ENCODE results near the gene SACM1L.

SACM1L gene

DNA sequence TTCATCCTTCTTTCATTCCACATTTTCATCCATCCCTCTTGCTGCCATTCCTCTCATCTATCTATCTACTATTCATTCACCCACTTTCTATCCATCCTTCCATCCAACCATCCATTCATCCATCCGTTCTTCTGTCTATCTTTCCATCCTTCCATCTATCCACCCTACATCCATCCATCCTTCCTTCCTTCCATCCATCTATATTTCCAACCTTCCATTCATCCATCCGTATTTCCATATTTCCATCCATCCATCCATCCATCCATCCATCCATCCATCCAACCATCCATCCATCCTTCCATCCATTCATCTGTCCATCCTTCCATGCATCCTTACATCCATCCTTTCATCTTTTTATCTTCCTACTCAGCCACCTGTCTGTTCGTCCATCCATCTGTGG lies 93.2 kb downstream of the SACM1L start:
- Mint-ChIP-seq H3K27me3 (no peaks in the 10 kb centered on the region), H3K27ac (no peak overlapping the region), H3K4me1 (ENCODE audit: low read depth) (no peaks in the 10 kb centered on the region), H3K36me3 (ENCODE audit: low read depth) (no peaks in the 10 kb centered on the region), H3K4me3 (no peak overlapping the region), H3K9me3 (no peaks in the 10 kb centered on the region)
- DNase-seq, result no peak

DNA sequence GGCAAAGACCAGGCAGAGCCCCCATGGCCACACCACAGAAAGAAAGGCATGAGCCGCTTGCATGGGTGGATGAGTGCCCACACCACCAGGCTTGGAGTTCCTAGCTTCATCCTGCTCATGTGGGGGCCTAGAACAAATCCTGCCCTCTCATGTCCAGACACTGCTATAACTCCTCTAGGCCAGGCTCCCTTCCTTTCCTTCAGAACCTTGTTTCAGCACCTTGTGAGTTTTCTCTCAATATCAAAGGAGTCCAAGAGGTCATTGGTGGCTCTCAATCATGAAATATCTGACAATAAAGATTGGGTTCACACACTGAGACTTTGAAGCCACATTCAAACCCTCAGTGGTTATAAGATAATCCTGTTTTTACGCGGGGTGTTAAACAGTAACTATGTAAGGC lies 94.5 kb downstream of the SACM1L start:
- Mint-ChIP-seq H3K4me1 (ENCODE audit: low read depth) (no peaks in the 10 kb centered on the region), H3K9me3 (no peaks in the 10 kb centered on the region), H3K27me3 (no peaks in the 10 kb centered on the region), H3K36me3 (ENCODE audit: low read depth) (no peaks in the 10 kb centered on the region), H3K4me3 (no peak overlapping the region), H3K27ac (no peak overlapping the region)
- DNase-seq, result no peak

DNA sequence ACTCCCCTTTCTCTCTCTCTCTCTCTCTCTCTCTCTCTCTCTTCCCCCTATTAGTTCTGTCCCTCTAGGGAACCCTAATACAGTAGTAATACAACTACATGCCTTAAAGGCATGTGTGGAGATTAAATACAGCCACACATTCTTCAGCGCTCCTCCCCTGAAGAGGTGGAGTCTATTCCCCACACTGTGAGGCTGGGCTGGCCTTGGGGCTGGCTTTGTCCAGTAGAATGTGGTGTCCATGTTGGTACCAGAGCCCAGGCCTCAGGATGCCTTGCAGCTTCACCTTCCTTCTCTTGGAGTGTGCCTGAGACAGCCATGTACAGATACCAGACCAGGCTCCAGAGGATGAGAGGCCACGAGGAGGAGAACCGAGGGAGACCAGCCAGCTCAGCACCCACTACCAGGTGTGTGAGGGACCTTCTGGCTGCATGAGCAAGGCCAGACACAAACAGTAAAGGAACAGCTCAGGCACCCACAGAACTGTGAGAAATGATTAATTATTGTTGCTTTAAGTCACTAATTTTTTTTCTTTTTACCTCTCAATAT lies 96.5 kb downstream of the SACM1L start:
- Mint-ChIP-seq H3K27me3 (peaks cover 3% of the 10 kb centered on the region), H3K27ac (no peak overlapping the region), H3K4me3 (no peak overlapping the region), H3K9me3 (peaks cover 10% of the 10 kb centered on the region), H3K36me3 (ENCODE audit: low read depth) (no peaks in the 10 kb centered on the region), H3K4me1 (ENCODE audit: low read depth) (no peaks in the 10 kb centered on the region)
- DNase-seq, result no peak

DNA sequence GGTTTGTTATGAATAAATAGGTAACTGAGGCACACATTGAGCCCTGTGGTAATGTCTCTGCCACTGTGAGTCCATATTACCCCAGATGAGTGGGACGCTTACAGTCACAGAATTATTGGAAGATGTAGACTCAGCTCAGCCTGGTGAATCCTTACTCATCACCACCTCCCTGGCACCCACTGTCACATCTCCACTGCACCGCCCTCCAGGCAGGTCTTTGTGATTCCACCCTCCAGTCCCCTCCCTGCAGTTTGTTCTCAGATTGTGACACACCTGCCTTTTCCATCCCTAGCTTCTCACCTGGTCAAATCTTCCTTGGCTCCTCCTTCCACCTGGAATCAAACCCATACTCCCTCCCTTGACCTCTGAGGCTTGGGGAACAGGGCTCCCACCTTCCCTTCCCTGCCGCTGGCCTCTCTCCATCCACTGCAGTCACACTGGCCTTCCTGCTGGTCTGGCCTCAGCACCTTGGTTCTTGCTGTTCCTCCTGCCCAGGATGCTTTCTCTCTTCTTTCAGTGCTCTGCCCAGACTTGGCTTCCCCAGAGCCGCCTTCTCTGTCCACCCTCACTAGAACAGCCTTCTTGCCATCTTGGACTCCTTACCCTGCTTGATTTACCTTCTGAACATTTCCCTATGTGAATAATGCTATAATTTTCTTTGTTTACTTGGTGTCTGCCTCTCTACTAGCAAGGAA lies 97.8 kb downstream of the SACM1L start:
- H3K27me3 Mint-ChIP-seq, result peaks cover 3% of the 10 kb centered on the region
- H3K36me3 Mint-ChIP-seq (ENCODE audit: low read depth), result no peaks in the 10 kb centered on the region
- no peak for DNase-seq
- H3K4me3 Mint-ChIP-seq, result no peak overlapping the region
- H3K27ac Mint-ChIP-seq, result no peak overlapping the region
- H3K4me1 Mint-ChIP-seq (ENCODE audit: low read depth), result no peaks in the 10 kb centered on the region
- peaks cover 10% of the 10 kb centered on the region for H3K9me3 Mint-ChIP-seq

DNA sequence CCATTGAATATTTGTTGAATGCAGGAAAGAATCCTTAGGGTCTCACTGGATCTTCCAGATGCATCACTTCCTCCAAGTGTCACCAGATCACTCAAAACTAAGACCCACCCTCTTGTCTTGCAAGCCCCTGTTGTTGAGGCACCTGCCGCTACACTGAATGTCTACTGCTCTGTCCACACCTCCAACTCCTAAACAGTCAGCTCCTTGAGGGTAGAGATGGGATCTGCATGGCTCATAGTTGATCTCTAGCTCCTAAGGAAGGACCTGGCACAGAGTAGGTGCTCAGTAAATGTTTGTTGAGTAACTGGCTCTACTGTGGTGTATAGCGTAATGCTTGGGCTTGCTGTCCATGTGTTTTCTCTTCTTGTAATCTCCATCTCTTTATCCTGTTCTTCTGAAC lies 98.4 kb downstream of the SACM1L start:
- Mint-ChIP-seq H3K4me1 (ENCODE audit: low read depth) (no peaks in the 10 kb centered on the region), H3K36me3 (ENCODE audit: low read depth) (no peaks in the 10 kb centered on the region), H3K27me3 (peaks cover 3% of the 10 kb centered on the region), H3K27ac (no peak overlapping the region), H3K4me3 (no peak overlapping the region), H3K9me3 (peaks cover 10% of the 10 kb centered on the region)
- no peak for DNase-seq

DNA sequence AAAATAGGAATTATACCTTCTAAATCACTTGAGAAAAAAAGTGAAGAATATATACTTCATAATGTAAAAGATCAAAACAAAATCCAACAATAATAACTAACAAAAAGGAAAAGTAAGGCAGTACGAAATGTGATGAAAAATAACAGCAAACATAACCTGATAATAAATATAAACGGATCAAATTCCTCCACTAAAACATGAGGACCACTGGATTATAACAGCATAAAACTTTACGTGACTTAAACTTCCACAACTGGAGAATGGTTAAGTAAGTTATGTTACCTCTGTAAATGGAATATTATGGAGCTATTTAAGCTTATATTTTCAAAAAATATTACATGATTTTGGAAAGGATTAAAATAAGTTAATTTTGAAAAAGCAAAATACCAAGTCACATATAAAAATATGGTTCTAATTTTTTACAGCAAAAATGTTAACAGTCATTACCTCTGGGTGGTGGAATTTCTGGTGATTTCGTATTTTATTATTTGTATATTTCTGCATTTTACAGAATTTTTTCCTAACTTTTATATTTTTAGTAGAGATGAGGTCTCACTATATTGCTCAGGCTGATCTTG lies 100.1 kb downstream of the SACM1L start:
- no peak overlapping the region for H3K27ac Mint-ChIP-seq
- H3K27me3 Mint-ChIP-seq, result peaks cover 17% of the 10 kb centered on the region
- no peaks in the 10 kb centered on the region for H3K4me1 Mint-ChIP-seq (ENCODE audit: low read depth)
- H3K4me3 Mint-ChIP-seq, result no peak overlapping the region
- peaks cover 10% of the 10 kb centered on the region for H3K9me3 Mint-ChIP-seq
- DNase-seq, result no peak
- H3K36me3 Mint-ChIP-seq (ENCODE audit: low read depth), result no peaks in the 10 kb centered on the region

DNA sequence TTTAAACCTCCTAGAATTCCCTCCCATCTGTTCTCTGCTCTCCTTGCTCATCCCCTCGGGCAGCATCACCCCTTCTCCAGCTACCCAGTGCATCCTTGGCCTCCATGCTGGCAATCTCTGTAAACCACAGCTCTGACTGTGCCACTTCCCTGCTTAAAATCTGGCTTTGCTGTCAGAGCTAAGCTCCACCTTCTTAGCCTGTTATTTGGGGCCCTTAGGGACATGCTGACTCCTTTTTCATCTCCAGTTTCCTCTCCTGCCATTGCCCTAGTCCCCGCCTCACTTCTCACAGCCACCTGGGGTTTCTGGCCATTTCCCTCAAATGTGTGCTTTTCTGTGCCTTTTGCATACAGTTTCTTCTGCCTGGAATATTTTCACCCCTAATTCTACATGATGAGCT lies 101.4 kb downstream of the SACM1L start:
- no peaks in the 10 kb centered on the region for H3K36me3 Mint-ChIP-seq (ENCODE audit: low read depth)
- peaks cover 3% of the 10 kb centered on the region for H3K4me1 Mint-ChIP-seq (ENCODE audit: low read depth)
- no peak for DNase-seq
- peaks cover 30% of the 10 kb centered on the region for H3K27me3 Mint-ChIP-seq
- H3K4me3 Mint-ChIP-seq, result no peak overlapping the region
- peaks cover 10% of the 10 kb centered on the region for H3K9me3 Mint-ChIP-seq
- H3K27ac Mint-ChIP-seq, result no peak overlapping the region

DNA sequence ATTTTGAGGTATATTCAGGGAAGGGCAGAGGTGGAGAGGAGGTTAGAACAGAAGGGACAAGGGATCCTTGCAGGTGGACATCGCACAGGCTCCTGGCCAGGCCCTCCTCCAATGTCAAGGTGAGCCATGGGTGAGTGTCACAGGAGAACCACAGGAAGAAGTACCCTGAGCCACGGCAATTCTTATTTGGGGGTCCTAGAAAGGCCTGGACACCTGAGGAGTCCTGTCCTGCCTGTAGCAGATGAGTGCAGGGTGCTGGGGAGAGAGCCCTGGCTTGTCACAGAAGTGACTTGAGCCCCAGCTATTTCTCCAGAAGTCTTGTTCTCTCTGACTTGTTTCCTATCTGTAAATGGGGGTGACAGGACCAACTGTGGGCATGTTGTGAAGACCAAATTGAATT lies 102.8 kb downstream of the SACM1L start:
- Mint-ChIP-seq H3K9me3 (peaks cover 10% of the 10 kb centered on the region), H3K4me1 (ENCODE audit: low read depth) (peaks cover 9% of the 10 kb centered on the region), H3K27me3 (peaks cover 41% of the 10 kb centered on the region), H3K4me3 (no peak overlapping the region), H3K27ac (no peak overlapping the region), H3K36me3 (ENCODE audit: low read depth) (no peaks in the 10 kb centered on the region)
- DNase-seq, result no peak

DNA sequence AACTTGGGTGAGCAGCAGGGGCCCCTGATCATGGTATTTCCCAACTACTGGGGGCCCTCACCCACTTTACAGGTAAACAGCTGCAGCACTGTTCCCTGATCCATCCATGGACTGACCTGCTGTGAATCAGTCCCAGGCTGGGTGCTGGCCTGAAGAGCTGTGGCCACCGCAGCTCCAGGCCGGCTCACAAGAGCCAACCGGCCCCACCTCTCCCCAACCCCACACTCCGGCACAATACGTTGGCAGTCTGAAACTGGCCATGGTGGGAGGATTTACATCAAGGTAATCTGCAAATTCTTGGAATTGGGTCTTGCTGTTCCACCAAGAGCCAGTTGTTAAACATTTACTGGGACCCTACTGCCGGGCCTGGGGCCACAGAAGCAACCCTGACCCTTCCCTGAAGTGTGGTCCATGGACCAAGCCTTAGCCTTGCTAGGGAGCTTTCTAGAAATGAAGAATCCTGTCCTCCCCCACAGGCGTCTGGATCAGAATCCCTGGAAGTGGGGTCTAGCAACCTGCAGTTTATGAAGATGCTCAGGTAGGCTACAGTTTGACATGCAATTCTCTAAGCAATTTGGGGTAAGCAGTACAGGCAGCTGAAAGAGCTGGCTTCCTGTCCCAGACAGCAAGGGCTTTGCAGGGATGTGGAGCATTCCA lies 103.4 kb downstream of the SACM1L start:
- peaks cover 47% of the 10 kb centered on the region for H3K27me3 Mint-ChIP-seq
- DNase-seq, result no peak
- H3K36me3 Mint-ChIP-seq (ENCODE audit: low read depth), result no peaks in the 10 kb centered on the region

DNA sequence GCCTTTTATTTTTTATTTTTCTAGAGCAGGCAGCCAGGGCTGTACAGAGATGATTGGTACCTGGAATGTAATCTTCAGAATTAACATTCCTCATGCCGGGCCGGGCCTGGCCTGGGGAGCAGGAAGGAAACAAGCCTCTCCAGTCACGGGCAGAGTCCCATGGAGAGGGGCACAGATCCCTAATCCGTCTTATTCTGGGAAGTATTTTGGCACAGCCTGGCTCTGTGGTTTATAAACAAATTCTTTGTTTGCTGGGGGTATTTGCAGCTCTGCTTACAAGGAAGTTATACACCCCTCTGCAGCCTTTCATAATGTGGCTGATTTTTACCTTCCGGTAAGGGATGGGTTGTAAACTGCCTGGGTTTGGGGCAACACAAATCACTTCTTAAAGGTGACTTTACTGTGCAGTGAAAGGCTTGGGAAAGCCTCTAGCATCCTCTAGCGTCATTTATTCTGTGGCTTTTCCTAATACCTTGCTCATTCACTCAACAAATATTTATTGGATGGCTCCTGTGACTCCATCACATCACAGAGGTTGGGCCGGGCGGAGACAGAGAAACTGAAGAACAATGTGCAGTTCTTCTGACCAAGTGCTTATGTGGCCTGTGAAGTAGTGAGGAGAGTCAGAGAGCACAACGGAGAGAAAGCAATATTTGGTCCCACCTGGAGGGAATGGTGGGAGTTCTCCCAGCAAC lies 104.4 kb downstream of the SACM1L start:
- no peak for DNase-seq
- H3K27me3 Mint-ChIP-seq, result peaks cover 57% of the 10 kb centered on the region
- H3K4me3 Mint-ChIP-seq, result no peak overlapping the region
- H3K36me3 Mint-ChIP-seq (ENCODE audit: low read depth), result no peaks in the 10 kb centered on the region
- H3K27ac Mint-ChIP-seq, result no peak overlapping the region
- peaks cover 12% of the 10 kb centered on the region for H3K4me1 Mint-ChIP-seq (ENCODE audit: low read depth)
- peaks cover 10% of the 10 kb centered on the region for H3K9me3 Mint-ChIP-seq

More for the DNA sequence above, 103.4 kb downstream of the SACM1L start:
- H3K4me3 Mint-ChIP-seq, result no peak overlapping the region
- peaks cover 10% of the 10 kb centered on the region for H3K9me3 Mint-ChIP-seq
- H3K4me1 Mint-ChIP-seq (ENCODE audit: low read depth), result peaks cover 12% of the 10 kb centered on the region
- H3K27ac Mint-ChIP-seq, result no peak overlapping the region

DNA sequence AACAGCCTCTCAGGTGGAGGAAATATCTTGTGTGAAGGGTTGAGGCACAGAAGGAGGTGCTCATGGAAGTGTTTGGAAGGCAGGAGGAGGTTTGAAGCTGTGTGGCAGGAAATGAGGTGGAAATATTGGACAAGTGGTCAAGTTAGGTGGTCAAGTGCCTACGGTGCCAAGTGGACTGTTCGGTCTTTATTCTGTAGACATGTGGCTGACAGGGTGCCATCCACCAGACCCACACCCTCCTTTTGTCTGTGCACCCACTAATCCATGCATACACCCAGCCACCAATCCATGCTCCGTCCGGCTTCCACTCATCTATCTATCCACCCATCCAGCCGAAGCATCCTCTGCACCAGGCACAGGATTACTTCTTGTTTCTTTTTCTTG lies 105.0 kb downstream of the SACM1L start:
- Mint-ChIP-seq H3K9me3 (peaks cover 6% of the 10 kb centered on the region), H3K4me3 (no peak overlapping the region), H3K4me1 (ENCODE audit: low read depth) (peaks cover 12% of the 10 kb centered on the region), H3K27me3 (peaks cover 62% of the 10 kb centered on the region), H3K27ac (no peak overlapping the region), H3K36me3 (ENCODE audit: low read depth) (no peaks in the 10 kb centered on the region)
- DNase-seq, result no peak

DNA sequence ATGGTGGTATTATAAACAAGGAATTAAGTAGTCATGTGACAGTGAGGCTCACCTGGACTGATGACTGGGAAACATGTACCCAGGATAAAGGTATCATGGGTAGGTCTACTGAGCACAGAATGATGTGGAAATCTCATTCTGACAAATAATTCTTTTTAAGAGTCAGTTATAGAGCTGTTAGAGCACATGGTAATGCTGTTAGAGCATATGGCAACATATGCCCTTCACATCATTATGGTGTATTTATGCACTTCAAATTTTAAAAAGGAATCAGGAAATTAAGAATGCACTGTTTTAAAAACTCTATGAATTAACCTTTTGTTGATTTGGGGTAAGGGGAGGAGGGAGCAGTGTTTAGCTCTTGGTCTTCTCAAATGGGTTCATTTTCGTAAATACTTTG lies 105.5 kb downstream of the SACM1L start:
- DNase-seq, result no peak
- Mint-ChIP-seq H3K36me3 (ENCODE audit: low read depth) (no peaks in the 10 kb centered on the region), H3K4me3 (no peak overlapping the region), H3K9me3 (peaks cover 5% of the 10 kb centered on the region), H3K27ac (no peak overlapping the region), H3K4me1 (ENCODE audit: low read depth) (peaks cover 12% of the 10 kb centered on the region), H3K27me3 (peaks cover 67% of the 10 kb centered on the region)

Measured in activated T-cell treated with anti-CD3 and anti-CD28 coated beads, Interleukin-2, amount 50 U/mL, for 24 hours (primary cell).